ENCODE data around the gene ELL2. TPM values are rescaled to one million over a fixed set of nuclear protein-coding genes. Genes with fewer than 3 reads are reported as not detected.
A peak's percentile ranks its signal among the peaks of the same experiment; 100 is the strongest.

Gene ELL2
- total and polyA plus RNA-seq, 2 of the 13 experiments (the other 11 are each of a cell fraction or from before 2014, with no cell fraction given) = 78.9 to 97.1 TPM

GRCh38 chr5:95878417-95879323, 83.0 kb downstream of the ELL2 start (continued):
- TF ChIP-seq, protein P1, sequence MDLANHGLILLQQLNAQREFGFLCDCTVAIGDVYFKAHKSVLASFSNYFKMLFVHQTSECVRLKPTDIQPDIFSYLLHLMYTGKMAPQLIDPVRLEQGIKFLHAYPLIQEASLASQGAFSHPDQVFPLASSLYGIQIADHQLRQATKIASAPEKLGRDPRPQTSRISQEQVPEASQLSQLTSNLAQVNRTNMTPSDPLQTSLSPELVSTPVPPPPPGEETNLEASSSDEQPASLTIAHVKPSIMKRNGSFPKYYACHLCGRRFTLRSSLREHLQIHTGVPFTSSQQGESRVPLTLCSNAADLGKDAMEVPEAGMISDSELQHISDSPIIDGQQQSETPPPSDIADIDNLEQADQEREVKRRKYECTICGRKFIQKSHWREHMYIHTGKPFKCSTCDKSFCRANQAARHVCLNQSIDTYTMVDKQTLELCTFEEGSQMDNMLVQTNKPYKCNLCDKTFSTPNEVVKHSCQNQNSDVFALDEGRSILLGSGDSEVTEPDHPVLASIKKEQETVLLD (CRISPR knock-in tag; IDR thresholded peaks at IDR 0.05; ENCODE audit: low read depth) = 0 out of 2 replicates have a peak, but pooled peaks have one; percentile 36
- TF ChIP-seq ZNF546 (CRISPR knock-in tag; conservative IDR thresholded peaks at IDR 0.05) (no peak), MYC (CRISPR knock-in tag; IDR thresholded peaks at IDR 0.05; ENCODE audit: borderline replicate concordance) (0 out of 2 replicates have a peak, but pooled peaks have one; percentile 25), PHF8 (CRISPR knock-in tag; IDR thresholded peaks at IDR 0.05) (peak; percentile 13), SNAPC4 (CRISPR knock-in tag; IDR thresholded peaks at IDR 0.05) (0 out of 2 replicates have a peak, but pooled peaks have one; percentile 68), ZNF263 (CRISPR knock-in tag; IDR thresholded peaks at IDR 0.05) (no peak), GLMP (CRISPR knock-in tag; IDR thresholded peaks at IDR 0.05; ENCODE audit: borderline replicate concordance) (no peak), TCF7L2 (IDR thresholded peaks at IDR 0.05; ENCODE audit: low read depth, low read length) (no peak), PTBP1 (IDR thresholded peaks at IDR 0.05; ENCODE audit: low read depth, low read length, poor library complexity, severe bottlenecking) (no peak), FOXA3 (CRISPR knock-in tag; IDR thresholded peaks at IDR 0.05) (peak; percentile 93), ETS1 (CRISPR knock-in tag; IDR thresholded peaks at IDR 0.05) (no peak), ASH2L (IDR thresholded peaks at IDR 0.05; ENCODE audit: insufficient read length, low read depth, low read length) (peak; percentile 98), FOXO1 (CRISPR knock-in tag; IDR thresholded peaks at IDR 0.05) (peak; percentile 22; the same call in 1 of the 2 replicates), ZNF331 (CRISPR knock-in tag; IDR thresholded peaks at IDR 0.05) (0 out of 2 replicates have a peak, but pooled peaks have one; percentile 11)
- TF ChIP-seq, protein P2, sequence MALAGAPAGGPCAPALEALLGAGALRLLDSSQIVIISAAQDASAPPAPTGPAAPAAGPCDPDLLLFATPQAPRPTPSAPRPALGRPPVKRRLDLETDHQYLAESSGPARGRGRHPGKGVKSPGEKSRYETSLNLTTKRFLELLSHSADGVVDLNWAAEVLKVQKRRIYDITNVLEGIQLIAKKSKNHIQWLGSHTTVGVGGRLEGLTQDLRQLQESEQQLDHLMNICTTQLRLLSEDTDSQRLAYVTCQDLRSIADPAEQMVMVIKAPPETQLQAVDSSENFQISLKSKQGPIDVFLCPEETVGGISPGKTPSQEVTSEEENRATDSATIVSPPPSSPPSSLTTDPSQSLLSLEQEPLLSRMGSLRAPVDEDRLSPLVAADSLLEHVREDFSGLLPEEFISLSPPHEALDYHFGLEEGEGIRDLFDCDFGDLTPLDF (CRISPR knock-in tag; IDR thresholded peaks at IDR 0.05) = 0 out of 2 replicates have a peak, but pooled peaks have one; percentile 27
- TF ChIP-seq, protein P3, sequence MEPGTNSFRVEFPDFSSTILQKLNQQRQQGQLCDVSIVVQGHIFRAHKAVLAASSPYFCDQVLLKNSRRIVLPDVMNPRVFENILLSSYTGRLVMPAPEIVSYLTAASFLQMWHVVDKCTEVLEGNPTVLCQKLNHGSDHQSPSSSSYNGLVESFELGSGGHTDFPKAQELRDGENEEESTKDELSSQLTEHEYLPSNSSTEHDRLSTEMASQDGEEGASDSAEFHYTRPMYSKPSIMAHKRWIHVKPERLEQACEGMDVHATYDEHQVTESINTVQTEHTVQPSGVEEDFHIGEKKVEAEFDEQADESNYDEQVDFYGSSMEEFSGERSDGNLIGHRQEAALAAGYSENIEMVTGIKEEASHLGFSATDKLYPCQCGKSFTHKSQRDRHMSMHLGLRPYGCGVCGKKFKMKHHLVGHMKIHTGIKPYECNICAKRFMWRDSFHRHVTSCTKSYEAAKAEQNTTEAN (CRISPR knock-in tag; conservative IDR thresholded peaks at IDR 0.05) = 0 out of 2 replicates have a peak, but pooled peaks have one; percentile 19

All from HepG2 (cell line).